ENCODE results near the gene SLC47A1. TPM values are rescaled to one million over a fixed set of nuclear protein-coding genes. Genes with fewer than 3 reads are reported as not detected.

SLC47A1 gene
- total RNA-seq, 2 donors from 2014 or later: not detected

DNA sequence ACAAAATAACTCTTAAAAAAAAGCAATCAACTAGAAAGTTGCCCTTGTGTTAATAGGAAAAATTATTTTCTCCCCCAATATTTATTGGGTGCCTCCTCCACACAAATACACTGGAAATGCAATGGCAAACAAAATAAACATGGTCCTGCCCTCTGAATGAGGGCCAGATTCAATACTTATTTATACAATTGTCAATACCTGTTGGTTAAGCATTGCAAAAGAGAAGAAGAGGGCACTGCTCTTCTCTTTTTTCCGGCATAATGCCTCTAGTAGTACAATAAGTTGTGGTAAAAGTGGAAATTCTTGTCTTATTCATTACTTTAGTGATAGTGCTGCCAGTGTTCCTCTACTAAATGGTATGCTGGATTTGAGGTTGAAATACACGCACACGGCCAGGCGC, 92.4 kb downstream of the SLC47A1 start:
- ATAC-seq (no peak), DNase-seq (no peak)
- 89 to 94% methylated on average over 4 of the region's 4 CpGs for WGBS, 2 donors

More for the DNA sequence above, 92.4 kb downstream of the SLC47A1 start:
- intact Hi-C loops (cut with DNase I): no loop called here
- H3K4me1 ChIP-seq: no peaks in the 10 kb centered on the region
- TF ChIP-seq POLR2A (IDR thresholded peaks at IDR 0.05): no peak
- TF ChIP-seq, protein P1, sequence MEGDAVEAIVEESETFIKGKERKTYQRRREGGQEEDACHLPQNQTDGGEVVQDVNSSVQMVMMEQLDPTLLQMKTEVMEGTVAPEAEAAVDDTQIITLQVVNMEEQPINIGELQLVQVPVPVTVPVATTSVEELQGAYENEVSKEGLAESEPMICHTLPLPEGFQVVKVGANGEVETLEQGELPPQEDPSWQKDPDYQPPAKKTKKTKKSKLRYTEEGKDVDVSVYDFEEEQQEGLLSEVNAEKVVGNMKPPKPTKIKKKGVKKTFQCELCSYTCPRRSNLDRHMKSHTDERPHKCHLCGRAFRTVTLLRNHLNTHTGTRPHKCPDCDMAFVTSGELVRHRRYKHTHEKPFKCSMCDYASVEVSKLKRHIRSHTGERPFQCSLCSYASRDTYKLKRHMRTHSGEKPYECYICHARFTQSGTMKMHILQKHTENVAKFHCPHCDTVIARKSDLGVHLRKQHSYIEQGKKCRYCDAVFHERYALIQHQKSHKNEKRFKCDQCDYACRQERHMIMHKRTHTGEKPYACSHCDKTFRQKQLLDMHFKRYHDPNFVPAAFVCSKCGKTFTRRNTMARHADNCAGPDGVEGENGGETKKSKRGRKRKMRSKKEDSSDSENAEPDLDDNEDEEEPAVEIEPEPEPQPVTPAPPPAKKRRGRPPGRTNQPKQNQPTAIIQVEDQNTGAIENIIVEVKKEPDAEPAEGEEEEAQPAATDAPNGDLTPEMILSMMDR (IDR thresholded peaks at IDR 0.05): no peak
- H3K27me3 ChIP-seq: no peaks in the 10 kb centered on the region
- no peak overlapping the region for H3K4me3 ChIP-seq
- H3K9me3 ChIP-seq: no peaks in the 10 kb centered on the region
- no peaks in the 10 kb centered on the region for H3K36me3 ChIP-seq (replicated peaks in 1 of 2; ENCODE audit: insufficient read depth in 1 of 2, low read depth in 2 of 2)
- no peak overlapping the region for H3K27ac ChIP-seq

Small RNA genes lying within 50 kb of the gene (small RNA-seq; reads per million reads assigned to genes)
- gene AC025627.2 (not detected), gene NMTRQ-TTG12-1 (not detected)

Other genes with a start within 250 kb of the SLC47A1 start
- 10 to 100 TPM; 10.4 to 53.4 TPM for gene B9D1, start 171.1 kb upstream of the SLC47A1 start, total RNA-seq
- gene MAPK7, start 155.4 kb upstream of the SLC47A1 start, total RNA-seq: 10 to 100 TPM; 10.1 to 29.3 TPM
- gene MFAP4, start 146.7 kb upstream of the SLC47A1 start, total RNA-seq: 10 to 100 TPM; 25.7 to 35.3 TPM
- 1 to 10 TPM in 1 of 2 donors, under 1 TPM in 1; 0.52 to 5.9 TPM for gene RNF112, start 122.6 kb upstream of the SLC47A1 start, total RNA-seq
- 100 to 1,000 TPM; 128 to 131 TPM for gene ALDH3A2, start 114.9 kb downstream of the SLC47A1 start, total RNA-seq
- gene SLC47A2, start 182.7 kb downstream of the SLC47A1 start, total RNA-seq: under 1 TPM in 1 of 2 donors, not detected in 1; 0.26 TPM
- 1 to 10 TPM in 1 of 2 donors, under 1 TPM in 1; 0.33 to 1.8 TPM for gene ALDH3A1, start 214.4 kb downstream of the SLC47A1 start, total RNA-seq